ENCODE measurements around the gene ADAM12.
A peak's percentile ranks its signal among the peaks of the same experiment; 100 is the strongest.

The ADAM12 gene

GRCh38 chr10:126233182-126234148 is 154.8 kb downstream of the ADAM12 start (continued):
- TF ChIP-seq, protein P1, sequence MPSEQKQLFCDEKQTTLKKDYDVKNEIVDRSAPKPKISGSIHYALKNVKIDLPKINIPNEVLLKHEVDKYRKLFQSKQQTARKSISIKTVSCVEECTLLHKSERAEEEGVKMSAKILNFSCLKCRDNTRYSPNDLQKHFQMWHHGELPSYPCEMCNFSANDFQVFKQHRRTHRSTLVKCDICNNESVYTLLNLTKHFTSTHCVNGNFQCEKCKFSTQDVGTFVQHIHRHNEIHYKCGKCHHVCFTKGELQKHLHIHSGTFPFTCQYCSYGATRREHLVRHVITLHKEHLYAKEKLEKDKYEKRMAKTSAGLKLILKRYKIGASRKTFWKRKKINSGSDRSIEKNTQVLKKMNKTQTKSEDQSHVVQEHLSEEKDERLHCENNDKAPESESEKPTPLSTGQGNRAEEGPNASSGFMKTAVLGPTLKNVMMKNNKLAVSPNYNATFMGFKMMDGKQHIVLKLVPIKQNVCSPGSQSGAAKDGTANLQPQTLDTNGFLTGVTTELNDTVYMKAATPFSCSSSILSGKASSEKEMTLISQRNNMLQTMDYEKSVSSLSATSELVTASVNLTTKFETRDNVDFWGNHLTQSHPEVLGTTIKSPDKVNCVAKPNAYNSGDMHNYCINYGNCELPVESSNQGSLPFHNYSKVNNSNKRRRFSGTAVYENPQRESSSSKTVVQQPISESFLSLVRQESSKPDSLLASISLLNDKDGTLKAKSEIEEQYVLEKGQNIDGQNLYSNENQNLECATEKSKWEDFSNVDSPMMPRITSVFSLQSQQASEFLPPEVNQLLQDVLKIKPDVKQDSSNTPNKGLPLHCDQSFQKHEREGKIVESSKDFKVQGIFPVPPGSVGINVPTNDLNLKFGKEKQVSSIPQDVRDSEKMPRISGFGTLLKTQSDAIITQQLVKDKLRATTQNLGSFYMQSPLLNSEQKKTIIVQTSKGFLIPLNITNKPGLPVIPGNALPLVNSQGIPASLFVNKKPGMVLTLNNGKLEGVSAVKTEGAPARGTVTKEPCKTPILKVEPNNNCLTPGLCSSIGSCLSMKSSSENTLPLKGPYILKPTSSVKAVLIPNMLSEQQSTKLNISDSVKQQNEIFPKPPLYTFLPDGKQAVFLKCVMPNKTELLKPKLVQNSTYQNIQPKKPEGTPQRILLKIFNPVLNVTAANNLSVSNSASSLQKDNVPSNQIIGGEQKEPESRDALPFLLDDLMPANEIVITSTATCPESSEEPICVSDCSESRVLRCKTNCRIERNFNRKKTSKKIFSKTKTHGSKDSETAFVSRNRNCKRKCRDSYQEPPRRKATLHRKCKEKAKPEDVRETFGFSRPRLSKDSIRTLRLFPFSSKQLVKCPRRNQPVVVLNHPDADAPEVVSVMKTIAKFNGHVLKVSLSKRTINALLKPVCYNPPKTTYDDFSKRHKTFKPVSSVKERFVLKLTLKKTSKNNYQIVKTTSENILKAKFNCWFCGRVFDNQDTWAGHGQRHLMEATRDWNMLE (tag by site-specific recombination; conservative IDR thresholded peaks at IDR 0.05; ENCODE audit: low read depth), result 0 out of 2 replicates have a peak, but pooled peaks have one; percentile 12
- TF ChIP-seq YY2 (tag by site-specific recombination; IDR thresholded peaks at IDR 0.05), result no peak
- no peak for TF ChIP-seq ZNF530 (tag by site-specific recombination; IDR thresholded peaks at IDR 0.05; ENCODE audit: low read depth)
- TF ChIP-seq, protein P2, sequence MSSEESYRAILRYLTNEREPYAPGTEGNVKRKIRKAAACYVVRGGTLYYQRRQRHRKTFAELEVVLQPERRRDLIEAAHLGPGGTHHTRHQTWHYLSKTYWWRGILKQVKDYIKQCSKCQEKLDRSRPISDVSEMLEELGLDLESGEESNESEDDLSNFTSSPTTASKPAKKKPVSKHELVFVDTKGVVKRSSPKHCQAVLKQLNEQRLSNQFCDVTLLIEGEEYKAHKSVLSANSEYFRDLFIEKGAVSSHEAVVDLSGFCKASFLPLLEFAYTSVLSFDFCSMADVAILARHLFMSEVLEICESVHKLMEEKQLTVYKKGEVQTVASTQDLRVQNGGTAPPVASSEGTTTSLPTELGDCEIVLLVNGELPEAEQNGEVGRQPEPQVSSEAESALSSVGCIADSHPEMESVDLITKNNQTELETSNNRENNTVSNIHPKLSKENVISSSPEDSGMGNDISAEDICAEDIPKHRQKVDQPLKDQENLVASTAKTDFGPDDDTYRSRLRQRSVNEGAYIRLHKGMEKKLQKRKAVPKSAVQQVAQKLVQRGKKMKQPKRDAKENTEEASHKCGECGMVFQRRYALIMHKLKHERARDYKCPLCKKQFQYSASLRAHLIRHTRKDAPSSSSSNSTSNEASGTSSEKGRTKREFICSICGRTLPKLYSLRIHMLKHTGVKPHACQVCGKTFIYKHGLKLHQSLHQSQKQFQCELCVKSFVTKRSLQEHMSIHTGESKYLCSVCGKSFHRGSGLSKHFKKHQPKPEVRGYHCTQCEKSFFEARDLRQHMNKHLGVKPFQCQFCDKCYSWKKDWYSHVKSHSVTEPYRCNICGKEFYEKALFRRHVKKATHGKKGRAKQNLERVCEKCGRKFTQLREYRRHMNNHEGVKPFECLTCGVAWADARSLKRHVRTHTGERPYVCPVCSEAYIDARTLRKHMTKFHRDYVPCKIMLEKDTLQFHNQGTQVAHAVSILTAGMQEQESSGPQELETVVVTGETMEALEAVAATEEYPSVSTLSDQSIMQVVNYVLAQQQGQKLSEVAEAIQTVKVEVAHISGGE (tag by site-specific recombination; conservative IDR thresholded peaks at IDR 0.05; ENCODE audit: low read depth), result no peak
- TF ChIP-seq ZNF366 (tag by site-specific recombination; conservative IDR thresholded peaks at IDR 0.05), result peak; percentile 39; the same call in 1 of the 2 replicates
- TF ChIP-seq ZSCAN23 (tag by site-specific recombination; IDR thresholded peaks at IDR 0.05), result peak; percentile 87; the same call in 1 of the 2 replicates
- no peak for TF ChIP-seq GFI1B (tag by site-specific recombination; IDR thresholded peaks at IDR 0.05)
- TF ChIP-seq ZNF335 (tag by site-specific recombination; conservative IDR thresholded peaks at IDR 0.05), result peak; percentile 65
- no peak for TF ChIP-seq GLIS2 (tag by site-specific recombination; IDR thresholded peaks at IDR 0.05)
- no peak for TF ChIP-seq ZNF37A (tag by site-specific recombination; IDR thresholded peaks at IDR 0.05)
- TF ChIP-seq ZNF423 (tag by site-specific recombination; IDR thresholded peaks at IDR 0.05), result no peak; the same call in 1 of the 2 replicates
- no peak for TF ChIP-seq ZNF660 (tag by site-specific recombination; IDR thresholded peaks at IDR 0.05)
- peak; percentile 72; the same call in 1 of the 2 replicates for TF ChIP-seq ZNF146 (tag by site-specific recombination; IDR thresholded peaks at IDR 0.05)
- TF ChIP-seq INSM2 (tag by site-specific recombination; IDR thresholded peaks at IDR 0.05), result peak; percentile 92
- peak; percentile 34; the same call in 1 of the 2 replicates for TF ChIP-seq ZBTB7A (tag by site-specific recombination; IDR thresholded peaks at IDR 0.05; ENCODE audit: low read depth)
- no peak for TF ChIP-seq ZNF585B (tag by site-specific recombination; IDR thresholded peaks at IDR 0.05)
- no peak for TF ChIP-seq ZNF394 (tag by site-specific recombination; IDR thresholded peaks at IDR 0.05; ENCODE audit: borderline replicate concordance)
- 0 out of 2 replicates have a peak, but pooled peaks have one; percentile 35 for TF ChIP-seq ZNF449 (tag by site-specific recombination; IDR thresholded peaks at IDR 0.05)
- TF ChIP-seq, protein P3, sequence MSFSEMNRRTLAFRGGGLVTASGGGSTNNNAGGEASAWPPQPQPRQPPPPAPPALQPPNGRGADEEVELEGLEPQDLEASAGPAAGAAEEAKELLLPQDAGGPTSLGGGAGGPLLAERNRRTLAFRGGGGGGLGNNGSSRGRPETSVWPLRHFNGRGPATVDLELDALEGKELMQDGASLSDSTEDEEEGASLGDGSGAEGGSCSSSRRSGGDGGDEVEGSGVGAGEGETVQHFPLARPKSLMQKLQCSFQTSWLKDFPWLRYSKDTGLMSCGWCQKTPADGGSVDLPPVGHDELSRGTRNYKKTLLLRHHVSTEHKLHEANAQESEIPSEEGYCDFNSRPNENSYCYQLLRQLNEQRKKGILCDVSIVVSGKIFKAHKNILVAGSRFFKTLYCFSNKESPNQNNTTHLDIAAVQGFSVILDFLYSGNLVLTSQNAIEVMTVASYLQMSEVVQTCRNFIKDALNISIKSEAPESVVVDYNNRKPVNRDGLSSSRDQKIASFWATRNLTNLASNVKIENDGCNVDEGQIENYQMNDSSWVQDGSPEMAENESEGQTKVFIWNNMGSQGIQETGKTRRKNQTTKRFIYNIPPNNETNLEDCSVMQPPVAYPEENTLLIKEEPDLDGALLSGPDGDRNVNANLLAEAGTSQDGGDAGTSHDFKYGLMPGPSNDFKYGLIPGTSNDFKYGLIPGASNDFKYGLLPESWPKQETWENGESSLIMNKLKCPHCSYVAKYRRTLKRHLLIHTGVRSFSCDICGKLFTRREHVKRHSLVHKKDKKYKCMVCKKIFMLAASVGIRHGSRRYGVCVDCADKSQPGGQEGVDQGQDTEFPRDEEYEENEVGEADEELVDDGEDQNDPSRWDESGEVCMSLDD (tag by site-specific recombination; IDR thresholded peaks at IDR 0.05), result no peak
- TF ChIP-seq, protein P4, sequence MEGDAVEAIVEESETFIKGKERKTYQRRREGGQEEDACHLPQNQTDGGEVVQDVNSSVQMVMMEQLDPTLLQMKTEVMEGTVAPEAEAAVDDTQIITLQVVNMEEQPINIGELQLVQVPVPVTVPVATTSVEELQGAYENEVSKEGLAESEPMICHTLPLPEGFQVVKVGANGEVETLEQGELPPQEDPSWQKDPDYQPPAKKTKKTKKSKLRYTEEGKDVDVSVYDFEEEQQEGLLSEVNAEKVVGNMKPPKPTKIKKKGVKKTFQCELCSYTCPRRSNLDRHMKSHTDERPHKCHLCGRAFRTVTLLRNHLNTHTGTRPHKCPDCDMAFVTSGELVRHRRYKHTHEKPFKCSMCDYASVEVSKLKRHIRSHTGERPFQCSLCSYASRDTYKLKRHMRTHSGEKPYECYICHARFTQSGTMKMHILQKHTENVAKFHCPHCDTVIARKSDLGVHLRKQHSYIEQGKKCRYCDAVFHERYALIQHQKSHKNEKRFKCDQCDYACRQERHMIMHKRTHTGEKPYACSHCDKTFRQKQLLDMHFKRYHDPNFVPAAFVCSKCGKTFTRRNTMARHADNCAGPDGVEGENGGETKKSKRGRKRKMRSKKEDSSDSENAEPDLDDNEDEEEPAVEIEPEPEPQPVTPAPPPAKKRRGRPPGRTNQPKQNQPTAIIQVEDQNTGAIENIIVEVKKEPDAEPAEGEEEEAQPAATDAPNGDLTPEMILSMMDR (tag by site-specific recombination; IDR thresholded peaks at IDR 0.05), result no peak
